Endometrium (tissue), 2 donors: ENCODE measurements around the gene GALNT10.

Experiments used
- FAIRE-seq: peaks from 2 replicates; lab custom pipeline; 2012; peaks lifted over from hg19 to GRCh38; lab: Jason Lieb, UNC
- donor health status: control.
- donor health status: control.

The GALNT10 gene

DNA sequence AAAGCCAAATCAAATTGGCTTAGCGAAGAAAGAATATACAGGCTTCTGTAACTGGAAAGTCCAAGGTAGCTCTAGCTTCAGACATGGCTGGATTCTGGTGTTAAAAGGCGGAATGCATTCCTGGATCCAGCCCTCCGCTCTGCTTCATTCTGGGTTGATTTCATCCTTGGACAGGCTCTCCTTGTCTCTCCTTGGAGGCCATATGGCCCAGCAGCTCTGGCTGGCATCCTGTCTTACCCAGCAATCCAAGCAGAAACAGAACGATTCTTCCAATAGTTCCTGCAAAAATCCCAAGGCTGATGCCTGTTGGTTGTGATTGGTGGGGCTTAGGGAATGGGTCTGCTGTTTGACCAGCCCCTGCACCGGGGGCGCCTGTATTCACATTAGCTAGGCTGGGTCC is 218.3 kb downstream of the GALNT10 start:
- FAIRE-seq = no peak

GRCh38 chr5:154409230-154409840 is 218.8 kb downstream of the GALNT10 start:
- FAIRE-seq = no peak

DNA sequence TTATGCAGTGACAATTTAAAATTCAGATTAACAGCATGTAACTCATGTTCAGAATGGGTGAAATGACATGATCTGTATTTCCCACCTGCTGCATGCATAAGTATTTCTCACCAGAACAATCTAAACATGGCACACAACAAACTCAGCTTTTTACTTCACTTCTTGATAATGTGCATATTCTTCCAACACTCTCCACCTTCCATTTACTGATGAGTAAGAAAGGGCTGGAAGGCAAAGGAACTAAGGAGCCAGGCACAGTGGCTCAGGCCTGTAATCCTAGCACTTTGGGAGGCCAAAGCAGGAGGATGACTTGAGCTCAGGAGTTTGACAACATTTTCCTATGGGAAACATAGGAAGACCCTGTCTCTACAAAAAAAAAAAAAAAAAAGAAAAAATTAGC is 219.5 kb downstream of the GALNT10 start:
- FAIRE-seq = no peak

GRCh38 chr5:154410786-154411185 is 220.3 kb downstream of the GALNT10 start:
- no peak for FAIRE-seq

DNA sequence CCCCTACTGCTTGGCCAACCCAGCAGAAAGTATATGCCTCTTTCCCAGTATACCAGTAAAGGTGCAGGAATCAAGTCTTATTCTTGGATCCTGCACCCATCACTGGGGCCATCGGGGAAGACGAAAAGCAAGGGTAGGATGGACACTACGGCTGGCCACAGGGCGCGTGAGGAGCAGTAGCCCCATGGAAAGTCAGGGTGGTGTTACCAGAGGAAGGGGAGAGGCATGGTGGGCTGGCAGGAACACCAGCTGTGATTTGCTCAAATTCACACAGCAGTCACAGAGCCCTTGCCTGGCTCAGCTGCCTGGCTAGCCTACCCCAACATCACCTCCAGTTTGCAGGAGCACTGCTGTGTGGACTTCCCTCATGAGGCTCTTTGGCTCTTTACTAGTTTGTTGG is 220.8 kb downstream of the GALNT10 start:
- no peak for FAIRE-seq

GRCh38 chr5:154412316-154412715 is 221.8 kb downstream of the GALNT10 start:
- no peak for FAIRE-seq

- FAIRE-seq = no peak
Measured at GRCh38 chr5:154412925-154413324, 222.4 kb downstream of the GALNT10 start.

DNA sequence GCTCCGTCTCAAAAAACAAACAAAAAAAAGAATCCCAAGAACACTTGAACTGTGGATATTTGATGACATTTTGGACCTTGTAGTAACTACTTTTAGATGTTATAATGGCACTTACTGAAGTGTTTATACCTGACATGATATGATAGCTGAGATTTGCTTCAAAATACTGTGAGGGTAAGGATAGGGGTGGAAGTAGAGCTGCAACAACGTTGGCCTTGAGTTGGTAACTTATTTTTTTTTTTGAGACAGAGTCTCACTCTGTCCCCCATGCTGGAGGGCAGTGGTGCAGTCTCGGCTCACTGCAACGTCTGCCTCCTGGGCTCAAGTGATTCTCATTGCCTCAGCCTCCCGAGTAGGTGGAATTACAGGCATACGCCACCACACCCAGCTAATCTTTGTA is 224.6 kb downstream of the GALNT10 start:
- FAIRE-seq = no peak

- no peak for FAIRE-seq
Measured at GRCh38 chr5:154418344-154418820, 227.8 kb downstream of the GALNT10 start.

- no peak for FAIRE-seq
Measured at GRCh38 chr5:154419236-154419635, 228.7 kb downstream of the GALNT10 start.

DNA sequence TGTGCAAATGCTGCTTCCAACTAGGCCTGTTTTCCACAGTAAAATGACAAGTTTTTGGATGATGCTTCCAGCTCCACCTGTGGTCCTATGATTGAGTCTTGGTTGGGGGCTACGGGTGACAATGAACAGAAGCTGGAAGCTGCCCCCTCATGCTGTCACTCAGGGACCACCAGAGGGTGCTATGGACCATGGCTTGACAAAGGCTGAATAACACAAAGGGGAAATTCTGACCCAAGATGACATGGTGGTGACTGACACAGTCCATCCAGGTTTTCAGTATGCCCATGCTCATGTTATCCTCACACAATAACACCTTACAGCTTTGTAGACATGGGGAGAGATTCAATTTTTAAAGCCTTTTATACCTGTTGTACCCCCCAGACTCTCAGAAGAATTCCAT is 231.3 kb downstream of the GALNT10 start:
- no peak for FAIRE-seq

DNA sequence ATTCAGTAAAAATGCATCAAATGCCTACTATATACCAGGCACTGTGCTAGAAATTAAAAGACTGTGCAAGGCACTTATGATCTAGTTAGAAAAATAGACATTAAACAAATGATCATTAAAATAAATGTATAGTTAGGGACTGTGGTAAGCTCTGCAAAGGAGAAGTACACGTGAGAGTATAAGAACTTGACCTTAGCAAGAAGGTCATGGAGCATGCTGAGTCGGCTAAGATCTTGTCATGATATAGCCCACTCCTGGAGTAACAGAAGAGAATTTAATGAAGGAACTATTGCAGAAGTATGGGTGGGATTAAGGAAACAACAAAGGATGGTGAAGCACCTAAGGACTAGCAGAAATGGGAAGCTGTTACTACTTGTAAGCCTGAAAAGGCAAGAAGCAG is 231.8 kb downstream of the GALNT10 start:
- FAIRE-seq = no peak

DNA sequence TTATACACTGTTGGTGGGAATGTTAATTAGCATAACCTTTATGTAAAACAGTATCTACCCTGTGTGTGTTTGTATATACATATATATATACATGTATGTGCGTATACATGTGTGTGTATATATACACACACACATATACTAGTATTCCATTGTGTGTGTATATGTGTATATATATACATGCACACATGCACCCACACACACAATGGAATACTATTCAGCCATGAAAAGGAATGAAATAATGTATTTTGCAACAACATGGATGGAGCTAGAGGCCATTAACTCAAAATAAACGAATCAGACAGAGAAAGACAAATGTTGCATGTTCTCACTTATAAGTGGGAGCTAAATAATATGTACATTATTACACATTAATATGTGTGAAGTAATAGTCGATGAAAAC is 237.7 kb downstream of the GALNT10 start:
- no peak for FAIRE-seq

DNA sequence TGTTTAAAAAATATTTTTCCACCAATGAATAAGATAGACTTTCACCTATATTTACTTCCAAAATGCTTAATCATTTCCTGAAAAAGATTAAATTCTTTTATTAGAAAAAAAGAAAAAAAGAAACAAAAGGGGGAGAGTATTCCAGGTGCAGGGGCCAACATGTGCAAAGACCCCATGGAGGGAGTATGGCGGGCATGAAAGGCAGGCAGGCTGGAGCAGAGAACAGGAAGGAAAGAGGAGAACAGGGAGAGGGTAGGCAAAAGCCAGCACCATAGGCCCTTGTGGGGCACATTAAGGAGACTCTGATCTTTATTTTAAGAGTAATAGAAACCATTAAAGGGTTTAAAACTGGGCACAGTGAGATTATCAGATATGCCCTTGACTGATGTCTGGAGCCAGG is 238.8 kb downstream of the GALNT10 start:
- FAIRE-seq = no peak

- FAIRE-seq = no peak
Measured at GRCh38 chr5:154430466-154430865, 239.9 kb downstream of the GALNT10 start.

DNA sequence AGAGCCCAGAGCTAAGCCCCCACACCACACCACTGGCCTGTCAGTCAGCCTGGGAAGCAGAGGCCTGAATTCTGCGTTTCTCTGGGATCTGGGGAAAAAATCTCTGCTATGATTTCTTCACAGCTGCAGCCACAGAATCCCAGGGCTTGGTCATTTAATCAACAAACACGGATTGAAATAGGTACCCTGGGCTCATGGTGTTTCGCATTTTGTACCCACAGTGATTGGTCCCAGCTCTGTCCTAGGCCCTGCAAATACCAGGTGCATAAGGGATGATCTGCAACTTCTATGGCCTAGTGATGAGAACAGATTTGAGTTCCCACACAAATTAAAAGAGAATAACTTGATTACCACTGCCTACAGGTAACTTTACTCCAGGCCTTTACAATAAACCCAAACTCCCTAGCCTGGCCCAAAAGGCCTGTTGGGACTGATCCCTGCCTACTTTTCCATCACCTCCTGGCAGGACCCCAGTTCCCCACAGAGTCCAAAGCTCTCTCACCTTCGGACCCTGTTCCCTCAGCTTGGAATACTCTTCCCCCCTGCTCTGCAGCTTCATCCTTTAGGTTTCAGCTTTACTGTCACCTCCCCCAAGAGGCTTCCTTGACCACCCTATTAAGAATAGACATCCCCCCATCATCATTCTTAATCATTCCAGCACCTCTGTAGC is 240.6 kb downstream of the GALNT10 start:
- FAIRE-seq = no peak

GRCh38 chr5:154435226-154435625 is 244.7 kb downstream of the GALNT10 start:
- FAIRE-seq = no peak

GRCh38 chr5:154437281-154437965 is 246.9 kb downstream of the GALNT10 start:
- no peak for FAIRE-seq

DNA sequence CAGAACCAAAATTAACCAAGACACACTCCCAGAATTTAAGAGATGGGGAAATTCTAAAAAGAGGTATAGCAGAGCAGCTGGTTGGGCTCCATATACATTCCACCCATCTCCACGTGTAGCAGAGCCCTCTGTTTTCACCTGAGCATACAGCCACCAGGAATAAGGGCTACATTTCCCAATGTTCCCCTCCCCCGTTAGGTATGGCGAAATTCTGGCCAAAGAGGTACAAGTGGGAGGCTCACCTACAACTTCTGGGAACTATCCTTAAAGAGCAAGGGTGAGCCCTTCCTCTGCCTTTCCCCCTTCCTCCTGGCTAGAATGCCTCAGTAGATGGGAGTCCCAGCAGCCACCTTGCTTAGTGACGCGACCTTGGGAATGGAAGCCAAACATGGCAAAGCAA is 250.0 kb downstream of the GALNT10 start:
- no peak for FAIRE-seq

DNA sequence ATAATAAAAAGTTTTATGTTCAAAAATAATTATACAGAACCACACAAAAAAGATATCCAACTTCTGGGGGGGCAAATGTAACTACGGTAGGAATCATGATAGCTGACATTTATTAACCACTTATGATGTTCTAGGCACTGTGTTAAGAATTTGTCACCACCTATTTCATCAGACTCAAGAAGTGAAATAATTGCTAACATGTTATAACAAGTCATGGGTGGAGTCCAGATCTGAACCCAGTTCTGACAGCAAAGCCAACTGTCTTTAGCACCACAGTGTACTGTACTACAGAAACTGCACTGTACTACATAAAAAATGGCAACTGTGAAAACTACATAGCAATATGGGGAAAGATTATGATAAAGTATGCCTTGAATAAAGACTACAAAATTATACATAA is 252.3 kb downstream of the GALNT10 start:
- FAIRE-seq = no peak

GRCh38 chr5:154444556-154445421 is 254.3 kb downstream of the GALNT10 start:
- FAIRE-seq = no peak

DNA sequence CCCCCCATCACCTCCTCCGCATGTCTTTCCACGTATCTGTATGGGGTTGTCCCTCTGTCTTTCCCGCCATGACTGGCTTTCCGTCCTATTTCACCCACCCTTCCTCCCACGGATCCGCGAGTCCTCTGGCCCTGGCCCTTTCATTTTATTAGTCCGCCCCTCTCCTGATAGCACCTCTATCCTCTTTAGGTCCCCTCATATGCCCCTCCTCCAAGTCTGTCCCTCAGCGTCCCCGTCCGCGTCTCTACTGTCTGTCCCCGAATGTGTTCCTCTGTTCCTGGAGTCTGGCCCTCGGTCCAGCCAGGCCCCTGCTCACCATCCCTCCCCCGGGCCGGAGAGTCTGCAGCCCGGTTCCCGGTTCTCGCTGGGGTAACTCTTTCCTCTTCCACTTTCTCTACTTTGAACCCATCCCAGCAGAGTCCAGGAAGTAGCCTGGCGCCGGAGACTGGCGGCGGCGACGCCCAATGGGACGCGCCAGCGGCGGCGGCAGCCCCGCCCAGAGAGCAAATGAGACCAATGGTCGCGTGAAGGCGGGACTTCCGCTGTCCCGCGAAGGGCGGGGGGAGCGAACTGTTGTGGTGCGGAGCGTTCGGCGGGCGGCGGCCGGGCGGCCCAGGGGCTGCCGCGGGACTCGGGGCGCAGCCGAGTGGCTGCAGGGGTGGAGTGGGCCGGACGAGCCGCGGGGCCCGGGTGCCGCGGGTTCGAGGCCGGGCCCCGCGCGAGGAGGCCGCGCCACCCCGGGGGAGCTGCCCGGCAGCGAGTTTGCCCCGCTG is 255.1 kb downstream of the GALNT10 start, which contains the start of gene SAP30L:
TSS of gene SAP30L (plus strand) at position 576 of the 773 bp plus-strand sequence. CDS start 608 bp downstream, outside the sequence.
- FAIRE-seq = peak; percentile 70
